IMR-90 (cell line): ENCODE measurements around the gene PRELP. TPM values are rescaled to one million over a fixed set of nuclear protein-coding genes. Genes with fewer than 3 reads are reported as not detected.

Source experiments
- ATAC-seq: fragments of 200-7000 bp; cut with Tn5 transposase; 2 replicates; pipeline ENCODE4 v1.9.1; 2020; ENCODE audit warnings: low read depth, mild to moderate bottlenecking, moderate library complexity
- BruUV-seq: library from RNA; stranded (reverse); fragments of 400-500 nt; replicated peaks from 2 replicates; lab custom pipeline; 2021; lab: Mats Ljungman, UMichigan
- CTCF ChIA-PET: fragments of 300-600 bp; formaldehyde crosslinking; extraction: SDS; loops from one replicate; lab custom pipeline; 2021; ENCODE audit warnings: antibody characterized with exemption; lab: Yijun Ruan, JAX
- POLR2A ChIA-PET: fragments of 300-600 bp; sonication (Branson Sonifier 250); formaldehyde crosslinking; loops from one replicate; lab custom pipeline; 2022; ENCODE audit warnings: antibody characterized with exemption; ENCODE audit not compliant: unreplicated experiment; lab: Charles Lee
- DNase-seq: peaks from one replicate; pipeline ENCODE4 v3.0.0; 2013
- H2AFZ ChIP-seq: replicated peaks from 2 replicates; pipeline ENCODE3; 2013; ENCODE audit warnings: low read length, mild to moderate bottlenecking; ENCODE audit not compliant: poor library complexity
- H2AK5ac ChIP-seq: 2 replicates; pipeline ENCODE4 v1.6.1; 2013; ENCODE audit warnings: low read depth, low read length, inconsistent platforms
- H2AK9ac ChIP-seq: replicated peaks from 2 replicates; pipeline ENCODE3; 2013; ENCODE audit warnings: mild to moderate bottlenecking, low read depth, low read length, moderate library complexity; ENCODE audit not compliant: poor library complexity
- H2BK120ac ChIP-seq: 2 replicates; pipeline ENCODE4 v1.6.1; 2013; ENCODE audit warnings: low read depth, low read length, inconsistent platforms
- H2BK15ac ChIP-seq: 3 replicates; pipeline ENCODE4 v1.6.1; 2013; ENCODE audit warnings: low read depth, low read length, inconsistent platforms
- H2BK20ac ChIP-seq: 2 replicates; pipeline ENCODE4 v1.6.1; 2013; ENCODE audit warnings: low read depth, mild to moderate bottlenecking, inconsistent platforms, low read length, moderate library complexity
- H2BK5ac ChIP-seq: 2 replicates; pipeline ENCODE4 v1.6.1; 2013; ENCODE audit warnings: mild to moderate bottlenecking, low read depth, low read length, inconsistent platforms; ENCODE audit not compliant: poor library complexity, severe bottlenecking
- H3K14ac ChIP-seq: replicated peaks from 2 replicates; pipeline ENCODE4 v1.6.1; 2013; ENCODE audit warnings: low read depth, low read length, inconsistent platforms
- H3K18ac ChIP-seq: 2 replicates; pipeline ENCODE4 v1.6.1; 2013; ENCODE audit warnings: low read depth, low read length, control low read depth
- H3K23ac ChIP-seq: 2 replicates; pipeline ENCODE4 v1.6.1; 2013; ENCODE audit warnings: low read depth, low read length, inconsistent platforms
- H3K27ac ChIP-seq: 2 replicates; pipeline ENCODE4 v1.5.1; 2013; ENCODE audit warnings: mild to moderate bottlenecking, control low read depth, low read length; ENCODE audit not compliant: insufficient read depth
- H3K27me3 ChIP-seq: 2 replicates; pipeline ENCODE4 v1.6.1; 2013; ENCODE audit warnings: low read length; ENCODE audit not compliant: control insufficient read depth, insufficient read depth
- H3K36me3 ChIP-seq: 2 replicates; pipeline ENCODE4 v1.6.1; 2013; ENCODE audit warnings: low read length, mixed read lengths; ENCODE audit not compliant: control insufficient read depth, insufficient read depth
- H3K4ac ChIP-seq: 2 replicates; pipeline ENCODE4 v1.6.1; 2013; ENCODE audit warnings: low read depth, low read length, inconsistent platforms
- H3K4me1 ChIP-seq: 2 replicates; pipeline ENCODE4 v1.6.1; 2013; ENCODE audit warnings: low read length, mixed read lengths; ENCODE audit not compliant: control insufficient read depth, insufficient read depth
- H3K4me2 ChIP-seq: 2 replicates; pipeline ENCODE4 v1.6.1; 2013; ENCODE audit warnings: low read depth, mild to moderate bottlenecking, control low read depth, low read length, moderate library complexity
- H3K4me3 ChIP-seq: 2 replicates; pipeline ENCODE4 v1.5.1; 2013; ENCODE audit warnings: low read depth, mild to moderate bottlenecking, control low read depth, low read length, moderate library complexity; ENCODE audit not compliant: insufficient read depth
- H3K56ac ChIP-seq: 2 replicates; pipeline ENCODE4 v1.6.1; 2013; ENCODE audit warnings: low read length, inconsistent platforms; ENCODE audit not compliant: insufficient read depth; ENCODE audit errors: extremely low read depth
- H3K79me1 ChIP-seq, 2 experiments: 2 replicates each; pipeline ENCODE4 v1.6.1; 2013; ENCODE audit warnings: low read length in 2 of 2, inconsistent platforms in 1 of 2, low read depth in 1 of 2
- H3K9ac ChIP-seq: 2 replicates; pipeline ENCODE4 v1.6.1; 2013; ENCODE audit warnings: low read depth, low read length, control low read depth
- H3K9me1 ChIP-seq: 2 replicates; pipeline ENCODE4 v1.6.1; 2013; ENCODE audit warnings: low read length, inconsistent platforms; ENCODE audit not compliant: insufficient read depth
- H3K9me3 ChIP-seq: 2 replicates; pipeline ENCODE4 v1.6.1; 2013; ENCODE audit warnings: low read length; ENCODE audit not compliant: control insufficient read depth, insufficient read depth
- H4K20me1 ChIP-seq: 2 replicates; pipeline ENCODE4 v1.6.1; 2013; ENCODE audit warnings: low read length, inconsistent platforms; ENCODE audit not compliant: insufficient read depth
- H4K5ac ChIP-seq: 2 replicates; pipeline ENCODE4 v1.6.1; 2013; ENCODE audit warnings: mild to moderate bottlenecking, low read depth, low read length, control low read depth
- H4K8ac ChIP-seq, 2 experiments: 2 replicates each; pipeline ENCODE4 v1.6.1; 2013; ENCODE audit warnings: low read depth in 2 of 2, low read length in 2 of 2, control low read depth in 1 of 2, inconsistent platforms in 1 of 2
- H4K91ac ChIP-seq: 2 replicates; pipeline ENCODE4 v1.6.1; 2013; ENCODE audit warnings: low read depth, low read length, inconsistent platforms; ENCODE audit not compliant: insufficient read depth
- BHLHE40 ChIP-seq: fragments of 150-350 bp; IDR thresholded peaks from 2 replicates; pipeline ENCODE4 v1.6.1; 2016; ENCODE audit warnings: mild to moderate bottlenecking, low read depth, low read length
- CEBPB ChIP-seq: IDR thresholded peaks from 2 replicates; pipeline ENCODE4 v1.6.1; 2012; ENCODE audit warnings: low read depth, low read length, improper control_type of control experiment
- CTCF ChIP-seq: conservative IDR thresholded peaks from 2 replicates; pipeline ENCODE4 v1.5.1; 2012; ENCODE audit warnings: mild to moderate bottlenecking, low read depth, low read length, improper control_type of control experiment
- FOS ChIP-seq: fragments of 150-350 bp; IDR thresholded peaks from 2 replicates; pipeline ENCODE4 v1.6.1; 2016; ENCODE audit warnings: low read depth, low read length
- MAFK ChIP-seq: IDR thresholded peaks from 2 replicates; pipeline ENCODE4 v1.6.1; 2012; ENCODE audit warnings: low read depth, low read length, improper control_type of control experiment
- MAZ ChIP-seq: IDR thresholded peaks from 2 replicates; pipeline ENCODE4 v1.6.1; 2012; ENCODE audit warnings: low read depth, mild to moderate bottlenecking, low read length, improper control_type of control experiment, moderate library complexity, borderline replicate concordance
- MXI1 ChIP-seq: IDR thresholded peaks from 2 replicates; pipeline ENCODE4 v1.6.1; 2012; ENCODE audit warnings: low read depth, mild to moderate bottlenecking, low read length, moderate library complexity, borderline replicate concordance
- NFE2L2 ChIP-seq: fragments of 150-350 bp; IDR thresholded peaks from 2 replicates; pipeline ENCODE4 v1.6.1; 2016; ENCODE audit warnings: low read depth, mild to moderate bottlenecking, low read length
- RAD21 ChIP-seq: IDR thresholded peaks from 2 replicates; pipeline ENCODE4 v1.6.1; 2012; ENCODE audit warnings: low read length, improper control_type of control experiment
- RCOR1 ChIP-seq: IDR thresholded peaks from 2 replicates; pipeline ENCODE4 v1.6.1; 2012; ENCODE audit warnings: mild to moderate bottlenecking, low read length, improper control_type of control experiment; ENCODE audit not compliant: insufficient replicate concordance
- RFX5 ChIP-seq: IDR thresholded peaks from 2 replicates; pipeline ENCODE4 v1.8.0; 2012; ENCODE audit warnings: low read depth, mild to moderate bottlenecking, low read length, moderate library complexity
- SMC3 ChIP-seq: fragments of 150-350 bp; IDR thresholded peaks from 2 replicates; pipeline ENCODE4 v1.6.1; 2016; ENCODE audit warnings: low read depth, mild to moderate bottlenecking, antibody characterized with exemption, low read length, moderate library complexity
- WGBS, 2 experiments: methylation state at CpG; one replicate each; pipeline versions ENCODE4 v1.1.5 to v1.1.7; 2013; ENCODE audit warnings: missing lambda C conversion rate in 2 of 2; ENCODE audit not compliant: insufficient read length in 1 of 2; ENCODE audit errors: extremely low coverage in 2 of 2; 5-methylcytosine and 5-hydroxymethylcytosine counted together
- dilution Hi-C: fragments of 300-500 bp; cut with HindIII; formaldehyde crosslinking; loops from one replicate; pipeline ENCODE4 v1.14.3; 2018; ENCODE audit warnings: low sequenced_read_pairs; ENCODE audit not compliant: unreplicated experiment
- in situ Hi-C: fragments of 300-500 bp; cut with MboI; formaldehyde crosslinking; loops from 3 replicates; pipeline ENCODE4 v1.14.3; 2019; ENCODE audit warnings: low sequenced_read_pairs, inconsistent platforms, mixed read lengths
- intact Hi-C: fragments of 100-400 bp; cut with micrococcal nuclease; formaldehyde crosslinking; loops from 2 replicates; pipeline ENCODE4 v1.10.0; 2022
- polyA plus RNA-seq, 3 experiments: library from polyadenylated mRNA; depleted of rRNA; stranded (reverse); fragments of >200 nt; gene quantifications; 2 replicates each; pipeline ENCODE4 v1.2.3, GENCODE V29; 2012; ENCODE audit warnings: low replicate concordance in 1 of 3
- total RNA-seq: library from RNA; depleted of rRNA; stranded (reverse); fragments of >200 nt; gene quantifications from 2 replicates; pipeline ENCODE4 v1.2.3, GENCODE V29; 2012
- TF ChIP-seq, protein P1 (sequence below): fragments of 150-350 bp; IDR thresholded peaks from 2 replicates; pipeline ENCODE4 v1.6.1; 2016; ENCODE audit warnings: low read depth, mild to moderate bottlenecking, low read length, moderate library complexity, borderline replicate concordance

Gene PRELP
- total and polyA plus RNA-seq, 2 of the 4 experiments (the other 2 are of a cell fraction), result 0.56 TPM; not detected in 1

DNA sequence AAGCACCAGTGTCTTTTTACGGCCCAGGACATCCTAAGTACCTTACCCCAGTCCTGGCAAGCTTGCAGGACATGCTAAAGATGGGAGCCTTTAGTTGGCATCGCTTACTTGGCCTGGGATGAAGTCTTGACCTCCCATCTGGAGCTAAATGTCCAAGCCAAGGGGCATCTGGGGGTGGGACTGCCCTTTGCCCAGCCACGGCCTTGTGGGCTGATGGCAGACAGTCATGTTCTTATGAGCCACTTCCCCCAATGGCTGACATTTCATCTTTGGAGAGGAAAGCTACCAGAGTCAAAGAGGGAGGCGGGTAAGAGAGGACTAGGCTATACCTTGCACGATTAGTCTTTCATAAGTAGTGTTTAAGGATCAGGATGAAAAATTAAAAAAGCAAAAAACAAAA lies 50.5 kb downstream of the PRELP start:
- BruUV-seq, result no TSS peak
- Histone ChIP-seq H3K36me3 (no peaks in the 10 kb centered on the region), H3K4ac (no peak overlapping the region), H2BK15ac (no peak overlapping the region), H2AK5ac (no peak overlapping the region), H3K27me3 (no peaks in the 10 kb centered on the region), H3K23ac (no peak overlapping the region), H2AK9ac (no peak overlapping the region), H4K20me1 (no peaks in the 10 kb centered on the region), H3K4me3 (no peak overlapping the region), H2BK20ac (no peak overlapping the region), H4K5ac (no peak overlapping the region), H3K9me1 (peaks cover 9% of the 10 kb centered on the region), H4K91ac (no peak overlapping the region), H4K8ac (0 out of 4 replicates have a peak overlapping the region, but pooled peaks of 1 of the 2 experiments have one; percentile 40), H3K14ac (no peak overlapping the region), H2BK120ac (no peak overlapping the region), H3K27ac (no peak overlapping the region), H3K18ac (no peak overlapping the region), H2BK5ac (no peak overlapping the region), H2AFZ (no peak overlapping the region), H3K4me1 (peaks cover 2% of the 10 kb centered on the region; the same call in 1 of the 2 replicates), H3K79me1 (no peaks in the 10 kb centered on the region), H3K56ac (no peak overlapping the region), H3K9me3 (no peaks in the 10 kb centered on the region), H3K4me2 (no peak overlapping the region), H3K9ac (no peak overlapping the region)
- dilution Hi-C loops (no loop called here), in situ Hi-C loops (no loop called here), intact Hi-C loops (no loop called here)
- WGBS, 2 experiments, result no CpG with 5 or more reads among the region's 5 CpGs
- no peak for TF ChIP-seq RFX5
- no peak for TF ChIP-seq MXI1
- TF ChIP-seq RCOR1, result no peak
- no peak for TF ChIP-seq FOS
- no peak for TF ChIP-seq MAZ
- no peak for TF ChIP-seq RAD21
- TF ChIP-seq NFE2L2, result no peak
- no peak for TF ChIP-seq MAFK
- TF ChIP-seq, protein P1, sequence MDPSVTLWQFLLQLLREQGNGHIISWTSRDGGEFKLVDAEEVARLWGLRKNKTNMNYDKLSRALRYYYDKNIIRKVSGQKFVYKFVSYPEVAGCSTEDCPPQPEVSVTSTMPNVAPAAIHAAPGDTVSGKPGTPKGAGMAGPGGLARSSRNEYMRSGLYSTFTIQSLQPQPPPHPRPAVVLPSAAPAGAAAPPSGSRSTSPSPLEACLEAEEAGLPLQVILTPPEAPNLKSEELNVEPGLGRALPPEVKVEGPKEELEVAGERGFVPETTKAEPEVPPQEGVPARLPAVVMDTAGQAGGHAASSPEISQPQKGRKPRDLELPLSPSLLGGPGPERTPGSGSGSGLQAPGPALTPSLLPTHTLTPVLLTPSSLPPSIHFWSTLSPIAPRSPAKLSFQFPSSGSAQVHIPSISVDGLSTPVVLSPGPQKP, result no peak
- TF ChIP-seq CTCF, result no peak
- no peak for TF ChIP-seq SMC3
- no peak for TF ChIP-seq BHLHE40
- no peak for TF ChIP-seq CEBPB
- no peak for ATAC-seq
- ChIA-PET CTCF (no interaction called here), POLR2A (no interaction called here)
- no peak for DNase-seq
